HG03460 (cell line): ENCODE results near the gene IGFBP1.

ENCODE experiments used
- ATAC-seq: cut with Tn5 transposase; IDR thresholded peaks from one replicate; pipeline ENCODE4 v1.9.1; 2021; ENCODE audit not compliant: unreplicated experiment

Gene IGFBP1

DNA sequence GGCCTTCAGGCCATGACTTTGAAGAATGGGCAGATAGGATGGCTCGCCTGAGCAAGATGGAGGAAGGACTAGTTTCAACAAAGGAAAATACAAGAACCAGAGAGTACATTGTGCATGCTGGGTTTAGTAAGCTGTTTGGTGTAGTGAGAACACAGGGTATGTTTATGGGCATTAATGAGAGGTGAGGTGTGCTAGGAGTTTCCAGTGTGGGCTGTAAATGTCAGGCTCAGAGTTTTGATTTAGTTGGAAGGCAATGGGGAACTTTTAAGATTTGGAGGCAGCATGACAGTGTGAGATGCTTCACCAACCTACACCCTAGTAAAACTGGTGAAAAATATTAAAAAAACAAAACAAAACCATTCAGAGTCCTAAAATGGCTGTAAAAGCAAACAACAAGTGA, 13.3 kb downstream of the IGFBP1 start:
- no peak for ATAC-seq

DNA sequence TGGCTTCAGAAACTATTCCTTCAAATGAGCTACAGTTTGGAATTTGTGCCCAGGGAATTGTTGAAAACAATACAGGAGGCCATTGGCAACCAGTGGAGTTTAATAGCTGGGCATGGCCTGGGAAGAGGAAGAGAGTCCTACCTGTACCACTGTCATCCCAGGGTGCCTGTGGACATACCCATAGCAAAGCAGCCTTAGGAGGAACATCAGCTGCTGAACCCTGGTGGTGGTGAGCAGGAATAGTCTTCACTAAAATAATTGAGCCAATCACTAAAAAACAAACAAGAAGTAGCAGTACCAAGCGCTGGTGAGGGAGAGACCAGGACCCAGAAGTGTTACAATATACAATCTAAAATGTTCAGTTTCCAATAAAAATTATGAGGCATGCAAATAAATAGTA, 14.5 kb downstream of the IGFBP1 start:
- ATAC-seq: no peak

DNA sequence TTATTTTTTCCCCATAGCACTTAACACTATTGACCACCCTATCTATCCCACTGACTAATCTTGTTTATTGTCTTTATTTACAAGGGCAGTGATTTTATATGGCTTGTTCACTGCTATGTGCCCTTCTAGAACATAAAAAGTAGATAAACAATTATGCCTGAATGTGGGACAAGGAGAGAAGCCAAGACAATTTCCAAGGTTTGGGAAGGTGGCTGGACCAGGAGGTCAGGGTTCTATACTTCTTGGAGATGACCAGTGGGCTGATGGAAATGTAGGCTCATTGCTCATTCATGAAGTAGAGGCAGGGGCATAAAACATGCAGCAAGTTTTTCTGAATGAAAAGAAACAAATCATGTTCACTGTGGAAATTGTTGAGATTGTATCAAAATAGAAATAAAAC, 21.3 kb downstream of the IGFBP1 start:
- no peak for ATAC-seq

DNA sequence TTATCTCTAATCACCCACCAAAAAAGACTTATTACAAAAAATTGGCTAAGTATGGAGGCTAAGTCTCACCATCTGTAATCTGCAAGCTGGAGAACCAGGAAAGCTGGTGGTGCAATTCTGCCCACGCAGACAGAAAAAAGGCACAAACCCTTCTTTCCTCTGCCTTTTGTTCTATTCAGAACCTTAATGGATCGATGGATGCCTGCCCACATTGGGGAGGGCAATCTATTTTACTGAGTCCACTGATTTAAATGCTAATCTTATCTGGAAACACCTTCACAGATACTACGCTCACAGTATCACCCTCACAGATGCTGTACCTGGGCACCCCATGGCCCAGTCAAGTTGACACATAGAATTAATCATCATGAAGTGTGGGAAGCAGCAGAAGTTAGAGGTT, 22.6 kb downstream of the IGFBP1 start:
- ATAC-seq: no peak

GRCh38 chr7:45911311-45911710, 23.0 kb downstream of the IGFBP1 start:
- no peak for ATAC-seq

DNA sequence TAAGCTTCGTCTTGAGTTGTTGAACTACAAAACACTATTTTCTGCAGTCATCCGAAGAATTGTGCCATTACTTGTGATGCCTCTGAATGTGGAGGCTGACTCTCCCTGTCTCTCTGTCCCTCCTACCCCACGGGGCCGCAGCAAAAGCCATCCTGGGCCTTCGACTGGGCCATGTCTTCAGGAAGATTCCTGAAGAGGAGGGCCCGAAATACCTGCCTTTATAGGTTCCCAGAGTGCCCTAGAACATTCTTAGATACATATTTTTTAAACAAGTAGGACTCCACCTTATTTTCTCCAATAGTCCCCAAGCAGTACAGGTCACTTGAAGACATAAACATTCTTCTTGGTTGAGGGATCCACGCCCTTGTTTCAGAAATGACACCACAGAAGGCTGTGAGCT, 24.7 kb downstream of the IGFBP1 start:
- no peak for ATAC-seq

- ATAC-seq: no peak
Observed at GRCh38 chr7:45914911-45915310, 26.6 kb downstream of the IGFBP1 start.

- no peak for ATAC-seq
Observed at GRCh38 chr7:45915606-45916005, 27.3 kb downstream of the IGFBP1 start.

GRCh38 chr7:45917064-45917463, 28.8 kb downstream of the IGFBP1 start:
- no peak for ATAC-seq

GRCh38 chr7:45917658-45918057, 29.4 kb downstream of the IGFBP1 start:
- no peak for ATAC-seq

GRCh38 chr7:45918556-45918955, 30.3 kb downstream of the IGFBP1 start:
- no peak for ATAC-seq

- ATAC-seq: no peak
Observed at GRCh38 chr7:45919231-45919784, 31.0 kb downstream of the IGFBP1 start.

DNA sequence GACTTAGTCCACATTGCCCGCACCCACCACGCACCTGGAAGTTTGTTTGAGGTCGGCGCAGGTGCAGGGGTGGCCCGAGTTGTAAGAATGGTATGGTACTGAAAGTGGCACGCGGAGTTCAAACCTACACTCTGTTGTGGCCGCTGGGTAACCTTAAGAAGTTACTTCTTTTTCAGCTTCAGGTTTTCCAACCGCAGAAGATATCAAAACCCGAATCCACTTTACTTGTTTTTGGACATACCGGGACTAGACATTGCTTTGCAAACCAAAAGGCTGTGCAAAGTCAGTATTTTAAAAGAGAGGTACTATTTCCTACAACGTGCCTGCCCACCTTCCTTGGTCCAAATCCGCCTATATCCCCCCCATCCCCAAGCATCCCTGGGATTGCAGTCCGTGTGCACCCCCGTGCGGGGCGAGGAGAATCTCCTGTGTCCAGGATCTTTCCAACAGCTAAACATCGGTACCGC, 31.7 kb downstream of the IGFBP1 start:
- no peak for ATAC-seq

- no peak for ATAC-seq
Observed at GRCh38 chr7:45920502-45921380, 32.5 kb downstream of the IGFBP1 start, which contains the start of gene IGFBP3. Gene IGFBP3, minus strand, starts transcription at chr7:45921272. Its CDS starts 132 bp downstream, at chr7:45921140.

GRCh38 chr7:45921381-45921698, 33.1 kb downstream of the IGFBP1 start:
- no peak for ATAC-seq

DNA sequence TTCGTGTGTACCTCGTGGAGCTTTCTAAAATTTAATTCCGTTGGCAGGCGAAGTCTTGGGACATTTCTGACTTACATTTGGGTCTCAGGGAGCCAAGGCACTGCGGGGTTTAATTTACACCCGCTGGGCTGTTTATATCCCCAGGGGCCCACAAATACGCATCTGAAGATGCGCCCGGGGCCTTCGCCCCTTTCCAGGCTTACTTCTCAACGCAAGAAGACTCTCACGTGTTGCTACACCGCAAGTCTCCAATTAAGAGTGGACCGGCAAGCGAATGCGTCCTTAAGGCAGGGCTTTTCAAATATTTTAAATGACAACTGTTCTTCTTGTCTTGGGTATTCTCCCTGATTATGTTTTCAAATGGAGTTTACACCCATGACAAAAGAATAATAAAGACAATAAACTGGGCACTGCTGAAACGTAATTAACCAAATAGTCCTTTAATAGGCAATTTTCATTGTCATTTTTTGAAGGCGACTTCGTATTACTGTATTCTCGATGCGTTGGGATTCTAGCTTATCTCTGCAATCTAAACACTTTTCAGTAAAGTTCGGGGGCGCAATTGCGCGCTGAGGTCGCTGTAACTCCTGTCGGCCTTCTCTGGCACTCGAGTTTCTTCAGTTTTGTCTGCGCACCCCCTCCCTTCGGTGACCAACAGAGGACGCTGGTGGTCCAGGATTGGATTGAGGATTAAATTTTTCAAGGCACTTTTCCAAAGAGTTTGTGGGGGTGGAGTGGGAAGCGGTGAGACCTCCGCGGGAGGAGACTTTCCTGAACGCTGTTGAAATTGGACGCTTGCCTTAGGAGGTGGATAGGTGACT, 33.6 kb downstream of the IGFBP1 start:
- ATAC-seq: no peak

DNA sequence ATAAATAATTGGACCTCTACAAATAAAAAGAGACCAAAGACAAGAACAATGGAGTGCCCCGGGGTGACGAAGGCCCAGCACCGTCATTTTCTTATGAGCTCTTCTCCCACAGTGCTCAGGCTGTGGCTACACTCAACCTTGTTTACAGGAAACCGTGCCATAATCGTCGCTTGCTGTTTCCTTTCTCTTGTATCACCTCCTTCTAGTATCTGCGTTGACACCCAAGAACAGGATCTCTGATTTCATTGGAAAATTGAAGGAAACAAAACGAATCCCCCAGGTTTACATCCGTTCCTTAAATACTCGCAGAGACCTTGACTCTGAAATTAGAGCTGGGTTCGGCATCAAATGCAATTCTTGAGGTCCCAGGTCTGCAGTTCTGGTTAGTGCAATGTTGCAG, 34.5 kb downstream of the IGFBP1 start:
- no peak for ATAC-seq

DNA sequence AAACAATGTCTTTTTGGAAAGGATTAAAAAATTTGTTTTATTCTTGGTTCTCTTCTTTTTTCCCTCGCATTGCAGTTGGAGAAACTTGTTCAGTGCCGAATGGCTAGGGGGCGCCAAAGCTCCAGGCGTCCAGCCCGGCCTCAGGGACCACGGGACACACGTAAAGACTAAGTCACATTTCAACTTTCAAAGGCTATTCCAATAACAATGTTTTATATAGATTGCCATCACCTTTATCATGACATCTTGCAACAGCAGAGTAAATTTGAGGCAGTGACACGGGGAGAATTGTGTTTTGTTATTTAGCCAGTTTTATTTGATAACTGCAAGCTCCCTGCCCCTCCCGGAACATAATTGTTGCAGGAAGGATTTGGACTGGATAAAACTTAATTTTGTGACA, 35.0 kb downstream of the IGFBP1 start:
- no peak for ATAC-seq

DNA sequence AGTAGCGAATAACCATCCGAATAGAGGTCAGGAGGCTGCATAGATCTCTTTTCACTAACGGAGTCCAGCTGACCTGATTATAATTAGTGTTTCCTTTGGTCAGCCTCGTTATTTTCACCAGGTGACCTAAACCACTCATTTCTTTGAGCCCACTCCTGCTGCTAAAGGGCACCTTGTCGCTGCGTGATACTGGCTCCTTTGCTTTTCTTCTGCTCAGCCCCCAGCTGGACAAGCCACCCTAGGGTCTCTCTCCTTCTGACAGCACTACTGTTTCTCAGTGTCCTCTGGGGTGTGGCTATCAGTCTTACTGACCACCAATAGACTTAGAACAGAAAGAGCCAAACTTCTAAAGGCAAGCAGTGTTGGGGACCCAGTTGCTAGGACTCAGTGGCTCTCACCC, 35.5 kb downstream of the IGFBP1 start:
- ATAC-seq: no peak

- ATAC-seq: no peak
Observed at GRCh38 chr7:45924283-45924682, 36.0 kb downstream of the IGFBP1 start.

- no peak for ATAC-seq
Observed at GRCh38 chr7:45927721-45928120, 39.4 kb downstream of the IGFBP1 start.

DNA sequence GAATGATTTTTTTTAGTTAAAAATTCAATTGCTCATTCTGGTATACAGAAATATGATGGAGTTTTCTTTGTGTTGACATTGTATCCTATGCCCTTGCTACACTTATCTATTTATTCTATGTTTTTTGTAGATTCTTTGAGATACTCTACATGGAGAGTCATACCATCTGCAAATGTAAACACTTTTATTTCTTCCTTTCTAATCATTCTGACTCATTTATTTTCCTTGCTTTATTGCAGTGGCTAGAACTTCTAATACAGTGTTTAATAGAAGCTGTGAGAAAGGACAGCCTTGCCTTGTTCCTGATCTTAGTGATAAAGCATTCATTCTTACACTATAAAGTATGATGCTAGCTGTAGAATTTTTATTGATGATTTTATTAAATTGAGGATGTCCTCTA, 42.7 kb downstream of the IGFBP1 start:
- no peak for ATAC-seq
